HG03342 (cell line): ENCODE results near the gene DYNC2H1.
"Not testable (repeated sequence)": the region's sequence is repeated elsewhere in the genome, so short reads cannot be mapped to it uniquely, and the experiment has no call there.

Source experiments
- ATAC-seq: cut with Tn5 transposase; IDR thresholded peaks from one replicate; pipeline ENCODE4 v1.9.1; 2021; ENCODE audit warnings: mild to moderate bottlenecking, moderate library complexity; ENCODE audit not compliant: unreplicated experiment

The DYNC2H1 gene

DNA sequence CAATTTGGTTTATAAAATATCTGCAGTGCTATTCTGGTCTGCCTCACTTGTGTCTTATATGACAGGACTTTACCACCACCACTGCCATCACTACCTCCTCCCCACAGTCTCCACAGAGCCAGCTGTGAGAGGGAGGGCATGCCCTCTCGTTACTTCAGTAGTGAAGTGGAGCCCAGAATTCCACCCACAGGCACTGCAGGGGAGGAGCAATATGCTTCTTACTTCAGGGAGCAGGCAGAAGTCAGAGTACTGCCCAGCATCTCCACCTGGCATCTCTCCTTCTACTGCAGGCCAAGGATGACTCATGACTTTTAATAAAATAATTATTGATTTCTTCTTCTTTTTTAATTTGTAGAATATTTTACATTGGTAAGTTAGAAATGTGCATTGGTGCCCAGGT lies 255.5 kb downstream of the DYNC2H1 start:
- ATAC-seq, result no peak

DNA sequence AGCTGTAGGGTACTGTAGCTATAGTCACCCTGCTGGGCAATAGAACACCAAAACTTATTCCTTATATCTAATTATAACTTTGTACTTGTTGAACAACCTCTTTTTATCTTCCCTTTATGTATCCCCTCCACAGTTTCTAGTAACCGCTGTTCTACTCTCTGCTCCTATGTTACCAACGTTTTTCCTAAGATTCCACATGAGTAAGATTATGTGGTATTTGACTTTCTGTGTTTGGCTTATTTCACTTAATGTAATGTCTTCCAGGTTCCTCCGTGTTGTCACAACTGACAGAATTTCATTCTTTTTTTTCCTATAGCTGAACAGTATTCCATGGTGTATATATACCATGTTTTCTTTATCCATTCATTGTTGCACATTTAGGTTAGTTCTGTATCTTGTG lies 258.4 kb downstream of the DYNC2H1 start:
- no peak for ATAC-seq

- no peak for ATAC-seq
Observed at GRCh38 chr11:103368145-103368544, 258.9 kb downstream of the DYNC2H1 start.

DNA sequence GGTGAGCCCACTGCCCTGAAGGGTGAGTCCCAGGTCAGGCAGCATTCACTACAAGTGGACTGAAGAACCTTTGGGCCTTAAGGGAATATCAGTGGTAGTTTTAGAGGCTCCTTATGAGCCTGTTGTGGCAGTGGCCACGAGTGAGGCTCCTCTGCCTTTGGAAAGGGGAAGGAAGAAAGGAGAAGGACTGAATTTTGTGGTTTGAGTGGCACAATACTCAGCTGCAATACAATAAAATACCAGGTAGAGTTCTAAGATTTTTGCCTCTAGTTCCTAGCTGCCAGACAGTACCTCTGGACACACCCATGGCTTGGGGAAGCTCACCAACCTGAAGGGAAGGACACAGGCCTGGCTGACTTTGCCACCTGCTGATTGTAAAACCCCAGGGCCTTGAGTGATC lies 260.9 kb downstream of the DYNC2H1 start:
- no peak for ATAC-seq

DNA sequence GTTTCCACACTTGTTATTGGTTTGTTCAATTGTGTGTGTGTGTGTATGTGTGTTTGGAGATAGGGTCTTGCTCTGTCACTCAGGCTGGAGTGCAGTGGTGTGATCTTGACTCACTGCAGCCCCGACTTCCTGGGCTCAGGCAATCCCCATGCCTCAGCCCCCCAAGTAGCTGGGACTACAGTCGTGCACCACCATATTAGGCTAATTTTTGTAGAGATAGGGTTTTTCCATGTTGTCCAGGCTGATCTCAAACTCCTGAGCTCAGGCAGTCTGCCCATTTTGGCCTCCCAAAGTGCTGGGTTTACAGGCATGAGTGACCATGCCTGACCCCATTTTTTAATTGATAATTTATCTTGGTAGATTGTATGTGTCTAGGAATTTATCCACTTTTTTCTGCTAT lies 263.7 kb downstream of the DYNC2H1 start:
- ATAC-seq, result no peak

DNA sequence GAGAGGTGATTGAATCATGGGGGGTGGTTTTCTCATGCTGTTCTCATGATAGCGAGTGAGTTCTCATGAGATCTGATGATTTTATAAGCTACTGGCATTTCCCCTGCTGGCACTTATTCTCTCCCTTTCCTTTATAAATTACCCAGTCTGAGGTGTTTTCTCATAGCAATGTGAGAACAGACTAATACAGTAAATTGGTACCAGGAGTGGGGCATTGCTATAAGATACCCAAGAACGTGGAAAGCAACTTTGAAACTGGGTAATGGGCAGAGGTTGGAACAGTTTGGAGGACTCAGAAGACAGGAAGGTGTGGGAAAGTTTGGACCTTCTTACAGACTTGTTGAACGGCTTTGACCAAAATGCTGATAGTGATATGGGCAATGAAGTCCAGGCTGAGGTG lies 265.0 kb downstream of the DYNC2H1 start:
- ATAC-seq, result not testable (repeated sequence)

DNA sequence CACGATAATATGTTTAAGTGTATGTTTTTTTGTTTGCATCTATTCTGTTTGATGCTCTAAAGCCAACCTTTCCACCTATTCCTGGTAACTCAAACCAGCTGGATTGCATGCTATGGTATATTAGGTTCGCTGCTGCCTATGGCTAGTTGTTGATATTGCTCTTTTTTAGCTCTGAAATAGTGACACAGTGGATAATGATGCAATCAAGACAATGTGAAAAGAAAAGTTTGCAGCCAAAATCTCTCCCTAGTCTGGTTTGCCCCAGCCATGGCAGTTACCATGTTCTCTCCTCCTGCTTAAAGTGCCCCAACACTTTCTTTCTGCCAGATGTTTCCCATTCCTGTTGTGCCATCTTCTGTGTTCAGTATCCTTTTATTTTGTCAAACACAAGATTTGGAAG lies 269.7 kb downstream of the DYNC2H1 start:
- no peak for ATAC-seq

DNA sequence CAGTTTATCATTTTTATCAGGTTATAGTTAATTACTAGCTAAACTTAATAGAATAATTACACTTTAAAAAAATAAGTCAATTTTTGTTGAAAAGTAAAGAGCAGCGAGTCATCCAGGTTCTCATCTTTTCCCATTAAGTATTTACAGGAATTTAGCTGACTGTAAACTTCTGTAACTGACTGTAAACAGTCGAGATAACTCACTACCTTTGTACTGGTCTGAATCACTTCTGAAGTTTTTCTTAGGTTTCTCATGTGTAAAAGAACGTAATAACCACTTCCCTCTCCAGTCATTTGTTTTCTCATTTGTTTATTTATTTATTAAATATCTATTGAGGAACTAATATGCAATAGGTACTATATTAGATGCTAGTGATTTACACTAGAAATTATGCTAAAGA lies 270.8 kb downstream of the DYNC2H1 start:
- ATAC-seq, result no peak

DNA sequence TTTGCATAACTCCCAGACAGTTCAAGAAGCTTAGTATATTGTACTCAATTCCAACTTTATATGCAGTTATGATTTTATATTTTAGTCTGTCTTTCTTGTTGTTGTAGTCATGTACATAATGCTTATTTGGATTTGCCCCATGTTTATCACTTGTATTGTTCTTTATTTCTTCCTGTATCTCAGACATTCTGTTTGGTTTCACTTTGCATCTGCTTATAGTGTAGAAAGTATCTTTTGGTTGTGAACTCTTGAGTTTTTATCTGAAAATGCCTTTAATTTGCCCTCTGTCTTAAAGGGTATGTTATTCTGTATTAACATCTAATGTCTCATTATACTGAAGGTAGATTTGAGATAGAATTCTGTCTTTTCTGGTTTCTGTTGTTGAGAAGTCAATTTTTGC lies 275.4 kb downstream of the DYNC2H1 start:
- no peak for ATAC-seq

DNA sequence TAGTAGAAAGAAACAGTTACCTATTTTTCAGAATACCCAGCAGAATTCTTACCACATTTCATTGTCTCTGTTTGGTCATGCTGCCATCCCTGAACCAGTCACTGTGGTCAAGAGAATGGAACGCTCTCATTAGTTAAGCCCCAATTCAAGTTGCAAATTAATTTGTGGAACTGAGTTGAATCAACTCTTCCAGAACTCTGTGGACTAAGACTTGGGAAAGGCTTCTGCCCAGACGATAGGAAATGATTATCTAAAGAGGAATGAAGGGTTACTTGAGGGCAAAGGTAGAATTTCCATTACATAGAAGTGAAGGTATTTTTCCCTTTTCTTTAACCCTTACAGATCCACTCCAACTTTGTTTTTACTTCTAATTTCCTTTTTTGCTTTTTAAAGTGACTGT lies 286.4 kb downstream of the DYNC2H1 start:
- no peak for ATAC-seq

DNA sequence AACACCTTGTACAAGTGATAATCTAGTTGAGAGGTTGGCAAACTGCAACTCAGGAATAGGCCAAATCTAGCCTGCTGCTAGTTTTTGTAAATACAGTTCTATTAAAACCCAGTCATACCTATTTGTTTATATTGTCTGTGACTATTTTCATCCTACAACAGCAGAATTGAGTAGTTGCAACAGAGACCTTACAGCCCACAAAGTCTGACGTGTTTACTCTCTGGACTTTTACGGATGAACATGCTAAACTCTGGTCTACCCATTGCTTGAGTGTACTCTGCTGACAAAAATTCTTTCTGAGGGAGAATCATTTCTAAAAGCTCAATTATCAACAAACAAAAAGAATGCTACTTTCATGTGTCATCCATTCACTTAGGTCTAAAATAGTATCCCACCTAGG lies 287.0 kb downstream of the DYNC2H1 start:
- no peak for ATAC-seq

- no peak for ATAC-seq
Observed at GRCh38 chr11:103397369-103397768, 288.1 kb downstream of the DYNC2H1 start.

GRCh38 chr11:103398829-103399228 lies 289.6 kb downstream of the DYNC2H1 start:
- no peak for ATAC-seq

GRCh38 chr11:103406357-103406756 lies 297.1 kb downstream of the DYNC2H1 start:
- ATAC-seq, result no peak

GRCh38 chr11:103407641-103408040 lies 298.4 kb downstream of the DYNC2H1 start:
- no peak for ATAC-seq

- ATAC-seq, result no peak
Observed at GRCh38 chr11:103413266-103413888, 304.2 kb downstream of the DYNC2H1 start.

GRCh38 chr11:103418014-103418413 lies 308.8 kb downstream of the DYNC2H1 start:
- no peak for ATAC-seq

- ATAC-seq, result no peak
Observed at GRCh38 chr11:103420593-103420992, 311.4 kb downstream of the DYNC2H1 start.

GRCh38 chr11:103433386-103434072 lies 324.3 kb downstream of the DYNC2H1 start:
- no peak for ATAC-seq

GRCh38 chr11:103434073-103434411 lies 324.8 kb downstream of the DYNC2H1 start:
- ATAC-seq, result no peak

GRCh38 chr11:103436131-103436770 lies 327.0 kb downstream of the DYNC2H1 start:
- ATAC-seq, result no peak

DNA sequence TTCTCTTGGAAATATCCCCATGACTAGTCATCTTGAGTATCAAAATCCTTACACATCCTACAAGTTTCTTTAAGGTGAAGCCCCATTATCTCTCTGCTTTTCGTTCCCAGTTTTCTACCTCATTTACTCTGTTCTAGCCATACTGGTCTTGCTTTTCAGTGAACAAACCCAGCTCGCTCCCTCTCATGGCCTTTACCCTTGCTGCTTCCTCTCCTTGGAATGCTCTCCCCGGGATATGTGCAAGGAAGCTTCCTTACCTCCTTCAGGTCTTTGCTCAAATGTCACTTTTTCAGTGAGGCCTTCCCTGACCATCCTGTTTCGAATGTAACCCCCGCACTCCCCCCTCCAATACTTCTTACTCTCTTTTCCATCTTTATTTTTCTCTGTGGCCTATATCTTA lies 331.8 kb downstream of the DYNC2H1 start:
- no peak for ATAC-seq
